NCI-H1694 (cell line): Measurements from ENCODE around the gene NOA1.
"Not testable (repeated sequence)": the region's sequence is repeated elsewhere in the genome, so short reads cannot be mapped to it uniquely, and the experiment has no call there.

Source experiments
- DNase-seq: peaks from one replicate; lab custom pipeline; 2025; lab: John Stamatoyannopoulos, UW

The NOA1 gene

DNA sequence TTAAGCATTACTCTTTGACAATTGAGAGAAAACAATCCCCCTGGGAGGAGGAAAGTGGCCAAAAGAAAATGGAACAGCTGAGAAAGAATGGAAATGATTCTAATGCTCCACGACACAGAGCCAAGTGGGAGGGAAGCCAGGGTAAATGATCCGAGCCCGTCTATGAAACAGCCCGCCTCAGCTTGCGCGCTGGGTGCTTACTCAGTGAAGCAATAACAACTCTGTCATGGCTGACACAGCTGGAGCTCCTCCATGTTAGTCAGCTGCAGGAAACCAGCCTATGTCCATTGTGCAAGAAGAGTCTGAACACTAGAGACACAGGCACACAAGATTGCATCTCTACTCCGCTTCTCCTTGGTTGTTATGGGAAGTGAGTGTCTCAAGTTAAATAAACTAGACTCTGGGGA, 19.3 kb downstream of the NOA1 start:
- peak; percentile 3 for DNase-seq

DNA sequence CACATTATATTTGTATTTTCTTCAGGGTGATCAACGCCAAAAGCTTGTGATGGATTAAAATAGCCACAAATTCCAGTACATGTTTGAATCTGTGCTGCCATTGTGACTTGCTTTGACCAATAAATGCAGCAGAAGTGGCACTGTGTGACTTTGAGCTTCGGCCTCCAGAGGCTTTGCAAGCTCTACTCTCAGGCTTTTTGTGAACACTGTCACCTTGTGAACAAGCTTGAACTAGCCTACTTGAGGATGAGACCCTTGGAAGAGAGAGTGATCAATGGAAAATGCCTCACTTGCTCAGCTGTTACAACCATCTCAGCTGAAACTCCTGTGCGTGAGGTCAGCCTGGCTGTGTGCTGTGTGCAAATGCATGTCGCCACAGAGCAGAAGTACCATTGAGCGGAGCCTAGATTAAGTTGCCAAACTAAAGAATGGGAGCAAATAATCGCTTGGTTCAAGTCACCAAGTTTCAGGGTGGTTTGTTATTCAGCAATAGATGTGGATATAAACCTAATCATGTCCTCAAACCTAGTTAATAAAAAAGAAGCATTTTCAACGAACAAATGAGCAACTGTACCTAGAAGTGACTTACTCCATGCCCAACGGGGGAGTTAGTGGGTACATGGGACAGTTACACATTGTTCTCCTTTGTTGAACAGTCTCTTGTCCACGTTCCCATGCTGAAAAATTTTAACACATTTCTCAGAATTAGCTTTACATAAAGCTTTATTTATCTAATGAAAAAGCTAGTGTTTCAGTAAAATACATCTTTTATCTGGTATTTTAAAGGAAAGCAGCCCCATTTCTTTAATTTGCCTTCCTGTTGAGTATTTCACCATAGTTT, 23.5 kb downstream of the NOA1 start:
- no peak for DNase-seq

DNA sequence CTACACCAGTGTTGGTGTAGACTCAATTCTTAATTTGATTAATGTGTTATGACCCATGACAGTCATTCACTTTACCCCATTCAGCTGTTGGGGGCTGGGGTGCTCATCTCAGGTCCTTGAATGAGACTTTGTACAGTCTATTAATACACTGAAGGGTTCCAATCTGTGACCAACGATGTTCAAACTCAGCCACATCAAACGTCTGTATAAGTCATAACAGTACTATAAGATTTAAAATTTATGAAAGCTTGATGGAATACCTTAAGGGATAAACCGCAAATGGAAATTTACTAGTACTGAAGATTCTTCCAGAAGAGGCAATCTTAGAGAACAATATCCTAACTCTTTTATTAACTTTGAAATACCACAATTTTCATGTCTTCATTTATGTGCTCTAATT, 36.0 kb downstream of the NOA1 start:
- DNase-seq, result no peak

DNA sequence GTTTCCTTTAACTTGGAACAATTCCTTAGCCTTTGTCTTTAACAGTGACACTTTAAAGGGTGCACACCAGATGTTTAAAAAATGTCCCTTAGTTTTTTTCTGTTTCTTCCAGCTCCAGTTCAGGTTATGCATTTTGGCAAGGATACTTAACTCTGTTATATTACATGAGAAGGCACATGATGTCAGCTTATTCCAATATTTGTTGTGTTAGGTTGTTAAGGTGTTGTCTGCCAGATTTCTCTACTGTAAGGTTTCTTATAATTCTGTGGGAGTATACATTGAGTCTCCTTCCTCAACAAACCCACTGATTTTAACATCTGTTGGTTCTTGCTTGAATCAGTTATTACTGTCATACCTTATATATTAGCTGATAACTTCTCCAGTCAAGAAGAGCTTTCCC, 36.4 kb downstream of the NOA1 start:
- DNase-seq, result no peak

DNA sequence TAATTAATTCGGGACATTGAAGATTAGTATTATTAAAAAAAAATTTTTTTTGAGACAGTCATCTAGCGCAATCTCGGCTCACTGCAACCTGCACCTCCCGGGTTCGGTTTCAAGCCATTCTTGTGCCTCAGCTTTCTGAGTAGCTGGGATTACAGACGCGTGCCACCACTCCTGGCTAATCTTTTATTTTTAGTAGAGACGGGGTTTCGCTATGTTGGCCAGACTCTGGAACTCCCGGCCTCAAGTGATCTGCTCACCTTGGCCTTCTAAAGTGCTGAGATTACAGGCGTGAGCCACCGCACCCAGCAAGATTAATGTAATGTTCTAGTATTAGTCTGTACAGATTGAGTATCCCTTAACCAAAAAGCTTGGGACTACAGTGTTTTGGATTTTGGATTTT, 37.0 kb downstream of the NOA1 start:
- DNase-seq, result no peak

DNA sequence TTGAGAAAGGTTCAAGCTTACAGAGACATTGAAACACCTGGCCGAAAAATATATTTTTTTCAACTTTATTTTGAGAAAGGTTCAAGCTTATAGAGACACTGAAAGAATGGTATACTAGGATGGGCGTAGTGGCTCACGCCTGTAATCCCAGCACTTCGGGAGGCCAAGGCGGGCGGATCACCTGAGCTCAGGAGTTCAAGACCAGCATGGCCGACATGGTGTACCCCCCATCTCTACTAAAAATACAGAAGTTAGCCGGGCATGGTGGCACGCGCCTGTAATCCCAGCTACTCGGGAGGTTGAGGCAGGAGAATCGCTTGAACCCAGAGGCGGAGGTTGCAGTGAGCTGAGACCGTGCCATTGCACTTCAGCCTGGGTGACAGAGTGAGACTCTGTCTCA, 37.6 kb downstream of the NOA1 start:
- DNase-seq, result not testable (repeated sequence)

DNA sequence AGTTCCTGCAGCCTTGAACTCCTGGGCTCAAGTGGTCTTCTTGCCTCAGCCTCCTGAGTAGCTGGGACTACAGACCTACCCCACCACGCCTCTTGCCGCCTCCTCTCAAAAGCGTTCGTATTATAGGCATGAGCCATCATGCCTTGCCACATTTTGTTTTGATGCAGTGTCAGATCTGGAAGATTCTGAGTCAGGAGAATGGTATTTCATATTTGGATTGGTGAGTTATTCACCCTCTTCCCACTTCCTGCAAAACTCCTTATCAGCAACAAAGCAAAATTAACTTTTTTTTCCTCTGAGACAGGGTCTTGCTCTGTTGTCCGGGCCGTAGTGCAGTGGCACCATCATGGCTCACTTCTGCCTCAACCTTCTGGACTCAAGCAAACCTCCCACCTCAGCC, 40.1 kb downstream of the NOA1 start:
- DNase-seq, result no peak

DNA sequence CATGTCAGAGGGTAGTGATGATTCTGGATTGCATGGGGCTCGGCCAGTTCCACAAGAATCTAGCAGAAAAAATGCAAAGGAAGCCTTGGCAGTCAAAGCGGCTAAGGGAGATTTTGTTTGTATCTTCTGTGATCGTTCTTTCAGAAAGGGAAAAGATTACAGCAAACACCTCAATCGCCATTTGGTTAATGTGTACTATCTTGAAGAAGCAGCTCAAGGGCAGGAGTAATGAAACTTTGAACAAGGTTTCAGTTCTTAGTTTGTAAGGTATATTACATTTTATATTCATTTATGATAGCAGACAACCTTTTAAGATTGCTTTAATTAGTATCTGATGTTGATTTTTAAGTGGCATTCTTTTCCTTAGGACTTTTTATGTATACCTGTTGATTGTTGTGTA, 45.5 kb downstream of the NOA1 start:
- no peak for DNase-seq

DNA sequence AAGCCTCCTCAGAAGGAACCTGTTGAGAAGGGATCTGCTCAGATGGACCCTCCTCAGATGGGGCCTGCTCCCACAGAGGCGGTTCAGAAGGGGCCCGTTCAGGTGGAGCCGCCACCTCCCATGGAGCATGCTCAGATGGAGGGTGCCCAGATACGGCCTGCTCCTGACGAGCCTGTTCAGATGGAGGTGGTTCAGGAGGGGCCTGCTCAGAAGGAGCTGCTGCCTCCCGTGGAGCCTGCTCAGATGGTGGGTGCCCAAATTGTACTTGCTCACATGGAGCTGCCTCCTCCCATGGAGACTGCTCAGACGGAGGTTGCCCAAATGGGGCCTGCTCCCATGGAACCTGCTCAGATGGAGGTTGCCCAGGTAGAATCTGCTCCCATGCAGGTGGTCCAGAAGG, 46.8 kb downstream of the NOA1 start:
- DNase-seq, result no peak

DNA sequence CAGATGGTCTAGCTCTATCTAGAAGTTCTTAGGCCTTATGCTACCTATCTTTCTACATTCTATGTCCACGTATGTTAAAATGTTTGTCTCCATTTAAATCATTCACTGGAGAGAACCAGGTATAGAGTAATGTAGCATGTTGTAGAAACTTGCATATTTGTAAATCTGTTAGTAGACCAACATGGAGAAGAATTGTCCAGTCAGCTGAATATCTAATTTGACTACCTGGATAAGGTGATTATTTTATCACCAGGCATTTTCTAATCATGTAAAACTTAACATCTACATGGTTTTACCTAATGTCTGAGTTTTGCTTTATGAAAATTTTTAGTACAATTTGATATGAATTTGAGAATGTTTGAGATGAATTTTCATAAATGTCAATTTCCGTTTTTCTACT, 50.2 kb downstream of the NOA1 start:
- DNase-seq, result no peak

DNA sequence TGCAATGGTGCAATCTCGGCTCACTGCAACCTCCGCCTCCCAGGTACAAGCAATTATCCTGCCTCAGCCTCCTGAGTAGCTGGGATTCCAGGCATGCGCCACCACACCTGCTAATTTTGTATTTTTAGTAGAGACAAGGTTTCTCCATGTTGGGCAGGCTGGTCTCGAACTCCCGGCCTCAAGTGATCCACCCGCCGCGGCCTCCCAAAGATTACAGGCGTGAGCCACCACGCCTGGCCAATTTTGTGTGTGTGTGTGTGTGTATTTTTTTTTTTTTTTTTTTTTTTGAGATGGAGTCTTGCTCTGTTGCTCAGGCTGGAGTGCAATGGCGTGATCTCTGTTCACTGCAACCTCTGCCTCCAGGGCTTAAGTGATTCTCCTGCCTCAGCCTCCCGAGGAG, 62.4 kb downstream of the NOA1 start:
- DNase-seq, result not testable (repeated sequence)

DNA sequence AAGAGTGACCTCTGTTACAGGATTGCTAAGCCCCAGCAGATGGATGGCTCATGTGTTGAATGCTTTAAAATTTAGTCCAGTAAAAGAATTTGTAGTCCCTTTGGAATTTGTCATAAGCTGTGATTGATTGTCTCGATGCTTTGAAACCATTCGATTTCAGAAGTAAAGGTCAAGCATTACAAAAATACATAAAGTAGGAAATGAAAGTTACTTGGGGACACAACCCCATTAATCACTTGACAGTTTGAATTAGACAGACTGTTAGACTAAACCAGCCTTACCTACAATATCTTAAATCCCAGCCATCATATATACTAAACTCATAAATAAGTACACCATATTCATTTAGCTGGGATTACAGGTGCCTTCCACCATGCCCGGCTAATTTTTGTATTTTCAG, 63.1 kb downstream of the NOA1 start:
- no peak for DNase-seq
